ENCODE results near the gene REXO4.

Gene REXO4

GRCh38 chr9:133367221-133367620 is 50.6 kb downstream of the REXO4 start:
- no peak for DNase-seq (ENCODE audit: low read depth)

- DNase-seq (ENCODE audit: low read depth), result no peak
These were observed 51.4 kb downstream of the REXO4 start for GRCh38 chr9:133366435-133366834.

- no peak for DNase-seq (ENCODE audit: low read depth)
These were observed 55.3 kb downstream of the REXO4 start for GRCh38 chr9:133362359-133363044.

GRCh38 chr9:133361507-133362092 is 56.2 kb downstream of the REXO4 start:
- DNase-seq (ENCODE audit: low read depth), result no peak

GRCh38 chr9:133360400-133361393 is 57.1 kb downstream of the REXO4 start:
- no peak for DNase-seq (ENCODE audit: low read depth)

- no peak for DNase-seq (ENCODE audit: low read depth)
These were observed 58.2 kb downstream of the REXO4 start for GRCh38 chr9:133359399-133360175.

GRCh38 chr9:133357656-133358055 is 60.2 kb downstream of the REXO4 start:
- DNase-seq (ENCODE audit: low read depth), result no peak

- peak; percentile 84 for DNase-seq (ENCODE audit: low read depth)
These were observed 61.3 kb downstream of the REXO4 start, which contains the start of the genes SURF1 and SURF2 for GRCh38 chr9:133356391-133357091. TSS of gene SURF1 (minus strand) at chr9:133356487. CDS start at chr9:133356453, 34 bp downstream. TSS of gene SURF2 (plus strand) at chr9:133356550. CDS start at chr9:133356593, 43 bp downstream.

All from stimulated activated CD4-positive, alpha-beta T cell treated with anti-CD3 and anti-CD28 coated beads, Interleukin-2, amount 100 ng/mL, for 4 hours (primary cell).